Stomach (tissue), 9 donors: ENCODE results near the gene USP7. TPM values are rescaled to one million over a fixed set of nuclear protein-coding genes. Genes with fewer than 3 reads are reported as not detected.

Source experiments
- DNase-seq, 2 donors: peaks; one replicate each; pipeline versions ENCODE4 v3.0.0 to v3.0.0-alpha.2; 2013 to 2019
- H3K27ac ChIP-seq, 5 donors: fragments of 200-600 bp in 4 of 5; sonication (generic) in 4 of 5; one replicate each; pipeline ENCODE4 v1.5.1; 2013 to 2019; ENCODE audit warnings: mild to moderate bottlenecking in 1 of 5, moderate library complexity in 1 of 5
- H3K27me3 ChIP-seq, 3 donors: fragments of 200-600 bp; sonication (generic); one replicate each; pipeline ENCODE4 v1.5.1; 2017 to 2019; ENCODE audit warnings: mixed run types in 1 of 3
- H3K36me3 ChIP-seq, 4 donors: fragments of 200-600 bp; sonication (generic); 1 replicate in 3 of 4; 2 replicates in 1 of 4; pipeline ENCODE4 v1.5.1; 2016 to 2019
- H3K4me1 ChIP-seq, 4 donors: fragments of 200-600 bp; sonication (generic); one replicate each; pipeline ENCODE4 v1.5.1; 2016 to 2019
- H3K4me3 ChIP-seq, 4 donors: fragments of 200-600 bp; sonication (generic) in 3 of 4; one replicate each; pipeline ENCODE4 v1.5.1; 2016 to 2019; ENCODE audit warnings: mild to moderate bottlenecking in 1 of 4
- H3K9me3 ChIP-seq, 4 donors: fragments of 200-600 bp; sonication (generic); one replicate each; pipeline ENCODE4 v1.5.1; 2016 to 2019
- CTCF ChIP-seq, 7 experiments: fragments of 450-650 bp in 4 of 7; fragments of 200-600 bp in 3 of 7; sonication (generic) in 3 of 7; IDR thresholded peaks; one replicate each; pipeline ENCODE4 v1.5.1; 2016 to 2019; ENCODE audit warnings: antibody characterized with exemption in 7 of 7, control low read depth in 2 of 7, mild to moderate bottlenecking in 1 of 7
- EP300 ChIP-seq: sonication (generic); formaldehyde crosslinking; IDR thresholded peaks from one replicate; pipeline ENCODE4 v1.6.1; 2017; ENCODE audit warnings: antibody characterized with exemption
- POLR2A ChIP-seq, 4 donors: fragments of 450-650 bp; IDR thresholded peaks; one replicate each; pipeline ENCODE4 v1.6.1; 2016; ENCODE audit warnings: antibody characterized with exemption in 4 of 4, control low read depth in 2 of 4, mild to moderate bottlenecking in 1 of 4, moderate library complexity in 1 of 4
- POLR2AphosphoS5 ChIP-seq, 3 donors: sonication (generic); formaldehyde crosslinking; IDR thresholded peaks; one replicate each; pipeline ENCODE4 v1.6.1; 2016; ENCODE audit warnings: antibody characterized with exemption in 3 of 3
- WGBS, 5 donors: extraction: QIAGEN DNeasy Blood & Tissue Kit in 3 of 5; methylation state at CpG; one replicate each; pipeline versions ENCODE4 v1.1.5 to v1.1.7; 2013 to 2018; 5-methylcytosine and 5-hydroxymethylcytosine counted together
- intact Hi-C: fragments of 100-400 bp; cut with DNase I; formaldehyde crosslinking; loops from one replicate; pipeline ENCODE4 v1.15.1; 2023; ENCODE audit warnings: low total_unique reads
- polyA plus RNA-seq, 3 donors: library from polyadenylated mRNA; stranded (reverse); fragments of 200-250 nt; gene quantifications; one replicate each; pipeline ENCODE4 v1.2.3, GENCODE V29; 2013
- total RNA-seq, 5 donors: library from RNA; depleted of rRNA; stranded (reverse); fragments of >200 nt; gene quantifications; one replicate each; pipeline versions ENCODE4 v1.1.0 to v1.2.3, GENCODE V29; 2014 to 2016
- donor health status: healthy with polysubstance abuse.
- donor health status: Bipolar disorder and iron deficiency.
- donor health status: healthy.

USP7 gene
- total and polyA plus RNA-seq, 8 donors = 19.3 to 171 (median 58.0) TPM

GRCh38 chr16:8853611-8854010, 110.1 kb downstream of the USP7 start:
- 52 to 75% (median 61%) methylated on average over 7 of the region's 7 CpGs for WGBS, 5 donors
- intact Hi-C loops = no loop called here
- TF ChIP-seq POLR2A (IDR thresholded peaks at IDR 0.05) = no peak
- no peak for TF ChIP-seq CTCF (IDR thresholded peaks at IDR 0.05)
- no peak for TF ChIP-seq POLR2AphosphoS5 (IDR thresholded peaks at IDR 0.05)
- no peak for TF ChIP-seq EP300
- peaks cover 5 to 37% (median 23%) of the 10 kb centered on the region in 4 donors for H3K4me1 ChIP-seq
- H3K9me3 ChIP-seq = no peaks in the 10 kb centered on the region
- DNase-seq = no peak
- peaks cover 54 to 93% (median 92%) of the 10 kb centered on the region in 4 donors for H3K36me3 ChIP-seq
- H3K27me3 ChIP-seq = no peaks in the 10 kb centered on the region
- no peak overlapping the region for H3K4me3 ChIP-seq
- H3K27ac ChIP-seq = peak overlapping the region in 2 of 5 donors; percentile 27 to 29

GRCh38 chr16:8853150-8853549, 110.6 kb downstream of the USP7 start:
- H3K36me3 ChIP-seq = peaks cover 50 to 93% (median 92%) of the 10 kb centered on the region in 4 donors
- TF ChIP-seq POLR2A (IDR thresholded peaks at IDR 0.05) (no peak), CTCF (IDR thresholded peaks at IDR 0.05) (no peak)
- H3K9me3 ChIP-seq = no peaks in the 10 kb centered on the region
- no peaks in the 10 kb centered on the region for H3K27me3 ChIP-seq
- no peak overlapping the region for H3K4me3 ChIP-seq
- 66 to 85% (median 71%) methylated on average over 7 of the region's 7 CpGs for WGBS, 5 donors
- H3K4me1 ChIP-seq = peaks cover 5 to 36% (median 20%) of the 10 kb centered on the region in 4 donors
- H3K27ac ChIP-seq = peak overlapping the region in 3 of 5 donors; percentile 20 to 31 (median 27)
- DNase-seq = no peak
- intact Hi-C loops = no loop called here

DNA sequence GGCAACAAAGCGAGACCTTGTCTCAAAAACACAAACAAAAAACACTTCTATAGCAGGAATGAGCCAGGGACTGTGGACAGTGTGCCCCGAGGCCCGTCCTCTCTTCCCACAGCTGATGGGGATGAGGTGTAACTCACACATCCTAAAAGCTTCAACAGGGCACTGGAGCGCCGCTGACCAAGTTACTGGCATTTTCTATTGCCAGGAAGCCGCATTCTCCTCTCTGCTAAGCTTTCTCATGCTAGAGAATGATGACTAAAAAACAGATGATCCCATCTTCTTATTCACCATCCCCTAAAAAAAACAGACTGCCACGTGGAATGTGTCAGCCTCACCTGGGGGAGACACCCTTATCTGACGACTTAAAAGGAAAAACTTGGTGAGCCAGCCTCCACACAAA, 111.2 kb downstream of the USP7 start:
- no peaks in the 10 kb centered on the region for H3K27me3 ChIP-seq
- WGBS, 5 donors = 66 to 77% (median 70%) methylated on average over 8 of the region's 8 CpGs
- H3K9me3 ChIP-seq = no peaks in the 10 kb centered on the region
- H3K27ac ChIP-seq = peak overlapping the region in 2 of 5 donors; percentile 14 to 31
- no peak for DNase-seq
- peaks cover 5 to 36% (median 19%) of the 10 kb centered on the region in 4 donors for H3K4me1 ChIP-seq
- intact Hi-C loops = no loop called here
- peaks cover 46 to 95% (median 93%) of the 10 kb centered on the region in 4 donors for H3K36me3 ChIP-seq
- TF ChIP-seq POLR2A (IDR thresholded peaks at IDR 0.05) (no peak), POLR2AphosphoS5 (IDR thresholded peaks at IDR 0.05) (no peak), CTCF (IDR thresholded peaks at IDR 0.05) (no peak), EP300 (no peak)
- H3K4me3 ChIP-seq = no peak overlapping the region

- Histone ChIP-seq H3K27me3 (no peaks in the 10 kb centered on the region), H3K27ac (peak overlapping the region in 3 of 5 donors; percentile 18 to 53 (median 31)), H3K9me3 (no peaks in the 10 kb centered on the region), H3K4me1 (peaks cover 5 to 37% (median 19%) of the 10 kb centered on the region in 4 donors), H3K4me3 (no peak overlapping the region), H3K36me3 (peaks cover 45 to 99% (median 95%) of the 10 kb centered on the region in 4 donors)
- TF ChIP-seq EP300 (no peak), POLR2A (IDR thresholded peaks at IDR 0.05) (no peak), POLR2AphosphoS5 (IDR thresholded peaks at IDR 0.05) (no peak), CTCF (IDR thresholded peaks at IDR 0.05) (no peak)
- DNase-seq = no peak
- intact Hi-C loops = no loop called here
- 90 to 95% (median 91%) methylated on average over 7 to 8 of the region's 8 CpGs for WGBS, 5 donors
Measured at GRCh38 chr16:8851761-8852403, 111.8 kb downstream of the USP7 start.
